Parathyroid adenoma (tissue), 2 donors: ENCODE measurements around the gene KANK4.
"Not testable (repeated sequence)": the region's sequence is repeated elsewhere in the genome, so short reads cannot be mapped to it uniquely, and the experiment has no call there.

Experiments used
- H2AFZ ChIP-seq: fragments of 300-600 bp; sonication (generic); one replicate; pipeline ENCODE4 v1.7.0; 2017; ENCODE audit warnings: antibody characterized with exemption, mild to moderate bottlenecking
- H3K27ac ChIP-seq: fragments of 300-600 bp; sonication (generic); one replicate; pipeline ENCODE4 v1.7.0; 2017
- H3K27me3 ChIP-seq: fragments of 300-600 bp; sonication (generic); one replicate; pipeline ENCODE4 v1.7.0; 2017; ENCODE audit warnings: low read length; ENCODE audit not compliant: control insufficient read depth, insufficient read depth
- H3K36me3 ChIP-seq: fragments of 300-600 bp; sonication (generic); one replicate; pipeline ENCODE4 v1.7.0; 2017; ENCODE audit warnings: low read length; ENCODE audit not compliant: control insufficient read depth, insufficient read depth
- H3K4me1 ChIP-seq: fragments of 300-600 bp; sonication (generic); one replicate; pipeline ENCODE4 v1.7.0; 2017; ENCODE audit warnings: control low read depth
- H3K4me2 ChIP-seq: fragments of 300-600 bp; sonication (generic); one replicate; pipeline ENCODE4 v1.7.0; 2017; ENCODE audit warnings: low read length
- H3K4me3 ChIP-seq: fragments of 300-600 bp; sonication (generic); one replicate; pipeline ENCODE4 v1.7.0; 2017; ENCODE audit warnings: low read depth, low read length
- H3K79me2 ChIP-seq: fragments of 300-600 bp; sonication (generic); one replicate; pipeline ENCODE4 v1.7.0; 2017; ENCODE audit warnings: control low read depth
- H3K9ac ChIP-seq: fragments of 300-600 bp; sonication (generic); one replicate; pipeline ENCODE4 v1.7.0; 2017; ENCODE audit warnings: mild to moderate bottlenecking
- H3K9me3 ChIP-seq: fragments of 300-600 bp; sonication (generic); one replicate; pipeline ENCODE4 v1.7.0; 2017; ENCODE audit warnings: low read length; ENCODE audit not compliant: control insufficient read depth
- CTCF ChIP-seq: fragments of 300-600 bp; sonication (generic); IDR thresholded peaks from one replicate; pipeline ENCODE4 v1.7.0; 2017; ENCODE audit warnings: antibody characterized with exemption, mild to moderate bottlenecking
- donor health status: primary hyperparathyroidism.

KANK4 gene

GRCh38 chr1:62222321-62222720 is 96.9 kb downstream of the KANK4 start:
- Histone ChIP-seq H3K4me3 (no peak overlapping the region), H2AFZ (no peak overlapping the region), H3K27ac (no peak overlapping the region), H3K27me3 (no peaks in the 10 kb centered on the region), H3K79me2 (no peaks in the 10 kb centered on the region), H3K9ac (no peak overlapping the region), H3K4me2 (no peak overlapping the region), H3K36me3 (no peaks in the 10 kb centered on the region), H3K9me3 (no peaks in the 10 kb centered on the region), H3K4me1 (no peaks in the 10 kb centered on the region)
- no peak for TF ChIP-seq CTCF

GRCh38 chr1:62221171-62221570 is 98.1 kb downstream of the KANK4 start:
- Histone ChIP-seq H3K4me2 (no peak overlapping the region), H3K4me1 (no peaks in the 10 kb centered on the region), H3K79me2 (no peaks in the 10 kb centered on the region), H3K27me3 (no peaks in the 10 kb centered on the region), H3K4me3 (no peak overlapping the region), H3K36me3 (no peaks in the 10 kb centered on the region), H3K9ac (no peak overlapping the region), H3K9me3 (no peaks in the 10 kb centered on the region), H2AFZ (no peak overlapping the region), H3K27ac (no peak overlapping the region)
- TF ChIP-seq CTCF = no peak

GRCh38 chr1:62220456-62220855 is 98.8 kb downstream of the KANK4 start:
- not testable (repeated sequence) for H3K27me3 ChIP-seq, H3K4me3 ChIP-seq, H3K36me3 ChIP-seq, H3K4me2 ChIP-seq, H3K9ac ChIP-seq, H3K4me1 ChIP-seq, H3K9me3 ChIP-seq, H3K79me2 ChIP-seq, H3K27ac ChIP-seq, H2AFZ ChIP-seq

- Histone ChIP-seq H3K4me2 (no peak overlapping the region), H3K9me3 (no peaks in the 10 kb centered on the region), H2AFZ (no peak overlapping the region), H3K27me3 (no peaks in the 10 kb centered on the region), H3K36me3 (no peaks in the 10 kb centered on the region), H3K79me2 (no peaks in the 10 kb centered on the region), H3K9ac (no peak overlapping the region), H3K4me3 (no peak overlapping the region), H3K27ac (no peak overlapping the region), H3K4me1 (no peaks in the 10 kb centered on the region)
- no peak for TF ChIP-seq CTCF
Observed at GRCh38 chr1:62218604-62219003, 100.6 kb downstream of the KANK4 start.

- H3K9me3 ChIP-seq = no peaks in the 10 kb centered on the region
- no peaks in the 10 kb centered on the region for H3K4me1 ChIP-seq
- no peaks in the 10 kb centered on the region for H3K27me3 ChIP-seq
- H3K4me3 ChIP-seq = no peak overlapping the region
- H3K4me2 ChIP-seq = no peak overlapping the region
- no peak overlapping the region for H2AFZ ChIP-seq
- H3K36me3 ChIP-seq = no peaks in the 10 kb centered on the region
- no peak overlapping the region for H3K9ac ChIP-seq
- H3K79me2 ChIP-seq = no peaks in the 10 kb centered on the region
- TF ChIP-seq CTCF = no peak
- H3K27ac ChIP-seq = no peak overlapping the region
Observed at GRCh38 chr1:62213075-62213914, 105.9 kb downstream of the KANK4 start.
